ENCODE data around the gene VWA2.

Gene VWA2

DNA sequence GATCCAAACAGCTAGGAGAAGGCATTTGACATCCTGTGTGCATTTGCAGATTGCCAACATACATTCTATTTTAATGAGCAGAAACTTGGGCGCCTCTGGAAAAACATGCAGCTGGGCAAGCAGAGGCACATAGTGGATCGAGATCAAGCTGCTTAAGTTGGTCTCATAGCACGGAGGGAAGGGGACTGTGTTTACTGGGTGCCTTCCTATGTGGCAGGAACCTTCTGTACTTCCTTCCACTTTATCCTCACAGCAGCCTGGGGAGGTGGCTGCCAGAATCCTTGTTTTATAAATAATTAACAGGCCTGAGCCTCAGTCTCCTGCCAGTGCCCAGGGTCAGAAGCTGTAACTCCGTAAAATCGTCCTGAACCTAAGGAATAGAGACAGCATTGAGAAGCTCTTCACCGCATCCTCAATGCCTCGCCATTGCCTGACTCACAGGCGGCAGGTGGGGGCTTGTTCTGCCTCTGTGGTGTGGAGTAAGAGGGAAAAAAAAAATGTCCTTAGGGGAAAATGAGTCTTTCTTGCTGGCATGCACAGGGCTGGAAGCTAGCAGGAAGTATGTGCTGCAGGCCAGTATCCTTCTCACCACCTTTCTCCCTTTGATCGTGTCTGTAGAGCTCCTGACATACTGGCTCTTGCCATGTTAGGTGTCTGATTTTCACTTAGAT is 6.2 kb downstream of the VWA2 start:
- H3K4me3 ChIP-seq (ENCODE audit: low read depth, low read length): no peak overlapping the region
- no peak for DNase-seq (ENCODE audit: low read depth)

DNA sequence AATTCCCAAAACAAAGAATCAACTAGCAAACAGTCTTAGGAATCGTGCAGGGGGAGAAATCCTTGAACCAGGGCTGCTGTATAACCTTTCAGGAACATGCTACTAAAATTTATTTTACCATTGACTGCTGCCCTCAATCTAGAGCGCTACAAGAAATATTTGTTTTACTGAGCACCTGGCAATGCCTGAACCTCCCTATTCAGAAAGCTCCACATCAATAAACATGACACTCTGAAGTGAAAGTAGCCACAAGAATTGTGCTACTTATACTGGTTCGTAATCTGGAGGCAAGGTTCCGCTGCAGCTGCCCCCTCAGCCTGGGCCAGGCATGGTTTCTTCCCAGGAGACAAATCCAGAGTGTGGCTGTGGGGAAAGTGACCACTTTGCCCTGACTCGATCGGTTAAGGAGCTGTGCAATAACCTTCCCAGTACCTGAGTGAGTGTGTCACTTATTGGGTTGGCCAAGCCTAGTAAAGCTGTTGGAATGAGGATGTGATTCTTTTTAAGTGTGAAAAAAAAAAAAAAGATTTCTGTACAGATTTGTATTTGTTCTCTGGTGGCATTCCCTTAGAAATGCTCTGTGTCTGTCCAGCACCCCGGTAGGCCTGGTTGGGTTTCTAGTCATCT is 7.7 kb downstream of the VWA2 start:
- DNase-seq (ENCODE audit: low read depth): no peak
- H3K4me3 ChIP-seq (ENCODE audit: low read depth, low read length): no peak overlapping the region

DNA sequence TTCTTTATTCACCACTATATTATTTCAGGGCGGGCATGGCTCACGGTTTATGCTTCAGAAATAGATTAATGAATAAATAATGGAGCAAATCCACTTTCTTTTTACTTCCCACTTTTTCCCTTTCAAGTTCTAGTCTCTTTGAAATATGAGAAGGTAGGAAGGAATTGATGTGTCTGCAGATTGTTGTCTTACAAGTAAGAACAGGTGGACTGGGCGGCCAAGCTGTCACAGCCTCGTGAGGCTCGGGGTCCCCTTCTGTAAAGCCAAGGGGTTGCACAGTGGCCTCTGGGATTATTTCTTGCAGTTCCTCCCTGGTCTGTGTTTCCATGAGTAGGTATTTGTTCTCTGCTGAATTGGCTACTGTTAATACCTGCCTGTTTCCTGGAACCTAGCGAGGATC is 11.2 kb downstream of the VWA2 start:
- no peak for DNase-seq (ENCODE audit: low read depth)
- H3K4me3 ChIP-seq (ENCODE audit: low read depth, low read length): no peak overlapping the region

DNA sequence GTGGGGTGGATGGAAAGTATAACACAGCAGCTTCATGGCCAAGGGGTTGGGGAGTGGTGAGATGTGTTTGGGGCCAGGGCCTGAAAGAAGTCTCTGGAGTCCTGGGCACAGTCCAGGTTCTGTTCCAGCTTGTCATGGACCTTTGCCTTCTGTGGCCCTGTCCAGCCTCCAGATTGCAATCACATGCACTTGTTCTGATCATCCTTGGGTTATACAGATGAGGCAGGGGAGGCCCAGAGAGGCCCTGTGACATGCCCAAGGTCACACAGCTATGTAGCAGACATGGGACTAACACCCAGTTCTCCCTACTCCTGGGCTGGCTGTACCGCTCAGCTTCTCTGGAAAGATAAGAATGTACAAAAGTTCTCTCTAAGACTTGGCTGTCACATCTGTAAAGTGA is 11.7 kb downstream of the VWA2 start:
- no peak overlapping the region for H3K4me3 ChIP-seq (ENCODE audit: low read depth, low read length)
- no peak for DNase-seq (ENCODE audit: low read depth)

DNA sequence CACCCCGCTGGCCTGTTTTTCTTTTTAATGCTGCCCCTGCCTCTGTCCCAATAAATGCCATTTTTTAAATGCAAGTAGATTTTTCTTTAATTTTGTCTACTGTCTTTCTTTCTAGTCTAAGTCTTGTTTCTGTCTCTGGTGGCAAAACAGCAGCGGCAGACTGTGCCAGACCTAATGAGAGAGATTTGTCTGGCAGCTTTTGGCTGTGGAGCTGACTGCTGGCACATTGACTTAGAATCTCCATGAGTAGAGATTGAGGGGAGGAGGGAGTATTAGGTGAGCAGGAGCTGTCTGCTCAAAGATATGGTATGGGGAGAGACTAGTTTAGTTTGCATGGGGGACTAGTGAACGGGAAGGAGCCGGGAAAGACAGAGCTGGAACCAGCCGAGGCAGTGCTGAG is 13.0 kb downstream of the VWA2 start:
- no peak for DNase-seq (ENCODE audit: low read depth)
- no peak overlapping the region for H3K4me3 ChIP-seq (ENCODE audit: low read depth, low read length)

DNA sequence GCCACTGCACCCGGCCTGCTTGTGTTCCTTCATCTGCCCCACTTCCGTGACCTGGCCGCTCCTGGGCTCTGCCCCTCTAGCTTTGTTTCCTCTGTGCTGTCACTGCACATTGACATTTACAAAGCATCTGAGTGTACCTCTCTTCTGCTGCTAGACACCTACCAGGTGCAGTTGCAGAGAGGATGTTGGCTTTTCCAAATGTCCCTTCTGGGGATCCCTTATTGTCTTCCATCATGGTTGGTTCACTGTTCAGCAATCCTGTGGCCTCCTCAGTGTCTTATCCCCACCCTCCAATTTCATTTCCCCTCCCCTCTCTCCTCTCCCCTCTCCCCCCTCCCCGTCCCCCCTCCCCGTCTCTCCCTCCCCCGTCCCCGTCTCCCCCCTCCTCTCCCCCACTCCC is 13.8 kb downstream of the VWA2 start:
- DNase-seq (ENCODE audit: low read depth): no peak
- no peak overlapping the region for H3K4me3 ChIP-seq (ENCODE audit: low read depth, low read length)

DNA sequence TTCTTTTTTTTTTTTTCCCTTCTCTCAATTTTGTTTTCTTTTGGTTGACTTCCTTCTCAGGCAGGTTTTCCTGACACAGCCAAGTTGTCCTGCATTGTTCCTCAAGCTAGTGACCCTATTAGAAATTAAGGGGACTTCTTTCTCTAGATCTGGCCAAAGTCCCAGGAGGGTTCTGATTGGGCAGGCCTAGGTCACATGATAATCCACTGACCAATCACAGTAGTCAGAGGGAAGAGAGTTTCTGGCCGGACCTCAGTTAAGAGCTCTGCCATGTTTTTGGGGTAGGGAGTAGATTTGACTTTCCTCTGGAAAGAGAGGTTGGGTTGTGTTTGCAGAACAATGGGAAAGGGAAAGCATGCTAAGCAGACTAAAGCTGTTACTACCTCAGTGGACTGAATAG is 16.2 kb downstream of the VWA2 start:
- no peak for DNase-seq (ENCODE audit: low read depth)
- H3K4me3 ChIP-seq (ENCODE audit: low read depth, low read length): no peak overlapping the region

DNA sequence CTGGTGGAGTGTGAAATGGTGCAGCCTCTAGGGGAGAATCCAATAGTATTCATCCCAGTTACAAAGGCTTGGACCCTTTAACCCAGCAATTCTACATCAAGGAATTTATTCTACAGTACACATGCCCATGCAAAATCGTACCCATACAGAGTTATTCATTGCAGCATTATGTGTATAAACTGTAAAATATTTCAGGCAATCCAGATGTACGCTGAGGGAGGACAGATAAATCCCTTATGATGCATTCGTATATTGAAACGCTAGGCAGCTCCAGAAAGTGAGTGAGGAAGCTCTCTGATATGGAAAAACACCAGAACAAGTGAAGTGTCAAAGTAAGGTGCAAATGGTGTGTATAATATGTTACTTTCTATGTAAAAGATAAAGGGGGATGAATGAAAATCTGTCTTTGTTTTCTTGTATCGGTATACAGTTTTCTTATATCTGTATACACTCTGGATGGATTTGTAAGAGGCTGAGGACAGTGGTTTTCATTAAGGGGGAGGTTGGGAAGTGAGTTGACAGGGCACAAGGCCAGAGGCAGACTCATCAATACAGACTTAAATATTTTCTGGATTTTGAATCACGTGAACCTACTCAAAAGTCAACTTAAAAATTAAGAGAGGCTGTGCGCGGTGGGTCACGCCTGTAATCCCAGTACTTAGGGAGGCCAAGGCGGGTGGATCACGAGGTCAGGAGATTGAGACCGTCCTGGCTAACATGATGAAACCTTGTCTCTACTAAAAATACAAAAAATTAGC is 17.1 kb downstream of the VWA2 start:
- DNase-seq (ENCODE audit: low read depth): no peak
- no peak overlapping the region for H3K4me3 ChIP-seq (ENCODE audit: low read depth, low read length)

DNA sequence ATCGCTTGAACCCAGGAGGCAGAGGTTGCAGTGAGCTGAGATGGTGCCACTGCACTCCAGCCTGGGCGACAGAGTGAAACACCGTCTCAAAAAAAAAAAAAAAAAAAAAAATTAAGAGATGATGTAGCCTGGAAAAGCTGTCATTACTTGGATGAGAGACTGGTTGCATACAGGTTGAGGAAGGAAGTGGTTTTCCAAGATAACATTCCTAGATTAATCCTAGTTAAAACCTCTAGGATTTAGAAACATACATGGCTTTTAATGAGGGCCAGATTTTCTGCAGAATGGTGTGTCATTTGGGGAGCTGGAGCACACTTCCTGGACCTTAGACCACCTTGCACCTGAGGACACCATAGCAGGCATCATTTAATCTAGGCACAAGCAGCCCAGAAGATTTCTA is 17.8 kb downstream of the VWA2 start:
- H3K4me3 ChIP-seq (ENCODE audit: low read depth, low read length): no peak overlapping the region
- no peak for DNase-seq (ENCODE audit: low read depth)

DNA sequence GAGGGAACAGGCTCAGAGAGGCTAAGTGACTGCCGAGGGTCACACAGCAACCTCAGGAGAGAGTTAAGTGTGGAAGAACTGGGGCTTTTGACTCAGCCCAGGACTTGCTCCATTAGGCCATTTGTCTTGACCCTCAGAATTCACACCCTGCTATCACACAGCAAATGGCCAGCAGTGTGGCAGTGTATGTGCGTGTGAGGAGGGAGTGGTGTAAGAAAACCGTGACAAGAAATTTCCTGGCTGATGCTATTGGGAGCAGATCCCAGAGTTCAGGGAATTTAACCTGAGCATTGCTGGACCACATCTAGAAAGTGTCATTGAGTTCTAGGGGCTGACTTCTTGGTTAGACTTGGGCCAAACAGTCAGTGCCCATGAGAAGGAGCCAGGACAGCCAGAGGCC is 18.4 kb downstream of the VWA2 start:
- H3K4me3 ChIP-seq (ENCODE audit: low read depth, low read length): no peak overlapping the region
- DNase-seq (ENCODE audit: low read depth): no peak

DNA sequence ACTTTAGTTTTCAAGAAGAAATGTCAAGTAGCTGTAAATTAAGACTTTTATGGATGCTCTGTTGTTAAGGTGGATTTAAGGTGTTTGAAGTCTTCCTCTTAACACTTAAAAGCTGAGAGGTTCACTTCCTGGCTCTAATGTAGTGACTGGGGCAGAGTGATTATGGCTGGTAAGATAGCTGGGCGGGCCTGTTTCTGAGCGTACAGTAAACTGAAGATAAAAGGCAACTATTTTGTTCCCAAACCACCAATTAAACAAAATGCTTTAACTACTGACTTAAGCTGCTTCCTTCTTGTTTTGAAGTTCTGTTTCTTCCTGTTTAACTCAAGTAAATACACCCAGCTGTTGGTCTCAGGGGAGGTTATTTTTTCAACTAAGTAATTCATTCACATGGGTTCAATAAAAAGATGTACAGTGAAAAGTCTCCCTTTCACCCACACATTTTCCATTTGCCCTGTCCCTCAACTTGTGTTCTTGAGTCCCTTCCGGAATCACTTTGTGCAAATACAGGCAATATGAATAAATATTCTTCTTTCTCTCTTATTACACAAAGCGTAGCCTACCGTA is 19.3 kb downstream of the VWA2 start:
- no peak for DNase-seq (ENCODE audit: low read depth)
- H3K4me3 ChIP-seq (ENCODE audit: low read depth, low read length): no peak overlapping the region

DNA sequence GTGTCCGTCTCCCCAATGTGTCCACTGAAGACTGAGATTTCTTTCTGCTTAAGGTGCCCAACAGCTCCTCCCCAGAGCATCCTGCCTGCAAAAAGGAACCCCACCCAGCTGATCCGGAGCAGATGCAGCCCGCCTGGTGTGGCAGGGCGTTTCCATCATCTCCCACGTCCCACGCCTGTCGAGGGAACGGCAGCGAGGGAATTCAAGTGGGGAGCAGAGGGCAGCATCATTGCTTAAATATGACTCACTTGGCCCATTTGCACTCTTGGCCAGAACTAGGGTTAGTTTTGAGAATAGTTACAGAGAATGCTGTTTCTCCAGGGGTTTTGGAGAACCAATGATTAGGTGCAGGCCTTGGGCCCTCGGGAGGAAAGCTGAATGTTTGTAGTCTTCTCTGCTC is 20.8 kb downstream of the VWA2 start:
- H3K4me3 ChIP-seq (ENCODE audit: low read depth, low read length): no peak overlapping the region
- no peak for DNase-seq (ENCODE audit: low read depth)

DNA sequence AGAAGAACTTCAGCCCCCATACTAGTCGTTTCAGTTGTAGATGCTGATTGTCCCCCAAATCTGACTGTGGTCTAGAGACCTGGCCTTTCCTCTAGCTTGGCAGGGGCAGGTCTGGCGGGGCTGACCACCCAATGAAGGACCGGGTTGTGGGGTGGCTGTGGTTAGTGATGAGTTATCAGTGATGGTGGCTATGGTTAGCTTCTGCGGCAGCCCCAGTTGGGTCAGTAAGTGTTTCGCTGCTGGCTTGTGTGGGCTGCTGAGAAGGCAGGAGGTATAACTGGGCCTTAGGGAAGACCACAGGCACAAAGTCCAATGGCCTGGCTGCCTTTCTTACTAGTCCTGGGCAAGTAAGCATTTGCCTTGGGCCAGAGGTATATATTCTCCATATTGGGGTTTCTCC is 21.3 kb downstream of the VWA2 start:
- no peak for DNase-seq (ENCODE audit: low read depth)
- no peak overlapping the region for H3K4me3 ChIP-seq (ENCODE audit: low read depth, low read length)

DNA sequence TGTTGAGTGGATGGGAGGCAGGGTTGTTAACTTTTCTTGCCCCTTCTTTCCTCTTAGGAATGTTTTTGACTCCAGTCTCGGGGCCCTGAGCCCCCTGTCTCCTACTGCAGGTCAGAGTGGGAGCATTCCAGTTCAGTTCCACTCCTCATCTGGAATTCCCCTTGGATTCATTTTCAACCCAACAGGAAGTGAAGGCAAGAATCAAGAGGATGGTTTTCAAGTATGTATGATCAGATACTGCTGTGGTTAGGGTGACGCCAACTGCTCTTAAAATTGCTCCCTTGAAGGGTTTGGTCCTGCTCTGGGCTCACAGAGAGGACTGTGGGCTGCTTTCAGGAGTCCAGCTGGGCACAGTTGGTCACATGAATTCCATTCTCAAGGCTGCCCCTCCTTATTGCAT is 22.0 kb downstream of the VWA2 start:
- peak; percentile 5 for DNase-seq (ENCODE audit: low read depth)
- H3K4me3 ChIP-seq (ENCODE audit: low read depth, low read length): no peak overlapping the region

DNA sequence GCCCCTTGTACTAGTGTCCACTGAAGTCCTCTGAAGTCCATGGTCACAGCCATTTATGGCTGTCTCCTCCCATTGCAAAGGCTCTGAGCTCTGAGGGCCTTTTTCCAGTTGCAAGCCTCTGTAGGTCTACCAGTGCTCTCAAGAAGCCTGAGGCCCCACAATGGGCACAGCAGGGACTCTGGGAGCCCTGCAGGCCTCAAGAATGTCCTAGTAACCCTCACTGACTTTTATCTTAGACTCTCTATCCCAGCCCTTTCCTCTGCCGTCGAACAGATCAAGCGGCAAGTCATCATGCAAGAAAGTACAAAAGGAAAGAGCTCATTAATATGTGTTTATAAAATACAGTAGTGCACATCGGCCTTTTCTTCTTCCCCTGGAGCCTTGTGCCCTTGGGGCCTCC is 23.4 kb downstream of the VWA2 start:
- no peak overlapping the region for H3K4me3 ChIP-seq (ENCODE audit: low read depth, low read length)
- no peak for DNase-seq (ENCODE audit: low read depth)

DNA sequence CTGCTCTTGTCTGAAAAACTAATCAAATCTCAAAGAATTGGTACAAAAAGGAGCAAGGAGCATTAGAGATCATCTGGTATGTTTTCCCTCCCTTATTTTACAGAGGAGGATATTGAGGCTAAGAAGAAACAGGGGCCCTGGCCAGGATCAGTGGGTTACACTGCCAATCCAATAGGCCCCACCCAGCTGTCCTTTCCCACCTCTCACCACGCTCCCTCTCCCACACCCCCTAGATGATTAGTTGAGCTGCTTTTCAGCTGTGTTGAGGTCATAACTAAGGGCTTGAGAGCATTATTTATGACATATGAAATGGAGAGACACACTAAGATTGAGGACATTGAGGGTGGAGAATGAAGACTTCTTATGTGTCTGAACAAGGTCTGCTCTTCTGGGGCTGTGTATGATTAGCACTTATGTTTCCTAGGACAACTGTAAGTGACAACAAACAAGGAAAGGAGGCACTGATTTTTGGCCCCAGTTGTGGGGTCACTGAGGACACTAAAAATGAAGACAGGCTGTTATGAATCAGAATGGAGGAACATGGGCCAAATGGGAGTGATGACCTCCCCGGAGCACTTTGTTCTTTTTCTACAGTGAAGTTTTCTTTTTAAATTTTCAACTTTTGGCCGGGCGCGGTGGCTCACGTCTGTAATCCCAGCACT is 26.5 kb downstream of the VWA2 start:
- no peak overlapping the region for H3K4me3 ChIP-seq (ENCODE audit: low read depth, low read length)
- no peak for DNase-seq (ENCODE audit: low read depth)

DNA sequence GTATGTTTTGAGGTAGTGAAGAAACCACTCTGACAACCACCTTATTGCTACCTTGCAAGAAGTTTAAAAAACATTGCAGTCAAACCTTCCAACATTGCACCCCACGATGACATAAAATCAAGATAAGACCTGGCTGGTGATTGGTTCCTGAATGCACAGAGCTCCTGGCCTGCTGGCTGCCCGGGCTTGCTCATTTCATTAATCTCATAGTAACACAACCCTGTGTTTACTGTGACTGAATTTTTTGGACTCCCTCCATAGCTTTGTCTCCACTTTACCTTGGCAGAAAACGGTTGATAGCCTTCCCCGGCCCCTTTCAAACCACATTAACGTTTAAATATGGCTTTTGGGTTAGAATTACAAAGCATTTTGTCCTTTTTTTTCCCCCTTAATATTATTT is 27.5 kb downstream of the VWA2 start:
- DNase-seq (ENCODE audit: low read depth): no peak
- no peak overlapping the region for H3K4me3 ChIP-seq (ENCODE audit: low read depth, low read length)

DNA sequence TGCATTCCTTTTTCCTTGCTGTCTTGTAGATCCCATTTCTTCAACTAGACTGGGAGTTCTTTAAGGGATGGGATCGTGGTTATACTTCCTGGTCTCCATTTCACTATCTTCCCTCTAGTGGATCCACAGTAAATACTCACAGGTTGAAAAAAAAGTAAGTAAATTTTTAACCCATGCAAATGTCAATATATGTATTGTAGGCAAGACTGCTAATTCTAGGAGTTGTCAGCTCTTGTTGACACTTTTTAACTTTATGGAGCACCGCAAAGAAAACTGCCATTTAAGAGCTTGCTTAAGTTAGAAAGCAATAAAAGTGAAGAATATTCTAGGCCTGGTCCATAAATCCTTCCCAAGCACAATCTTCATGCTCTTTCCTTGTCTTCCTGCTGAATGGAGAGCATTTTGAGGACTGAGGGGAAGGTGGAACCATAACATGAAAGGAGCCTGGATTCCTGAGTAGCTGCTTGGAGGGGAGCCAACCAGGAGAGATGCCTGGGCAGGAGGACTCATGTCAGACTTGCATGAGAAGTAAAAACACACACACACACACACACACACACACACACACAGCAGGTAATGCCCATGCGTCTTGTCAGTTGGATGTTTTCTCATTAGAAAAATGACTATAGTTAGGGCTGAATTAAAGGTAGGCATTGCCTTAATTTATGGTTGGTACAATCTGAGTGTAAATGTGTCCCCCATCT is 32.2 kb downstream of the VWA2 start:
- no peak overlapping the region for H3K4me3 ChIP-seq (ENCODE audit: low read depth, low read length)
- DNase-seq (ENCODE audit: low read depth): no peak

DNA sequence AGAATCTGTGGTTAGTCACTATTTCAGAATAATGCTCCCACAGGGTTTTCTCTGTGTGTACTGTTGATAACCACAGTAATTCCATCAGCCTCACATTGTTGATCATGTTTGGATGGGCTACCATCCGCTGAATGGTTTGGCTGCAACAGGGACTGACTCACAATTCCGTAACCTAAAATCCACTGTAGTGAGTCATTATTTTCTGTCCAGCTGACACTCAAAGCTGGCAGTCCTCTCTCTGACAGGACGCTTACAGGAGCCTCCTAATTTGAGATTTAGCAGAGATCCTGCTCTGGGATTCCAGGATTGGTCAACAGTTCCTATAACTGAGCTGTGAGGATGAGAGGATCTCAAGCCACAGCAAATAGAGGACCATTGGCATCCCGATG is 32.7 kb downstream of the VWA2 start:
- peak; percentile 80 for DNase-seq (ENCODE audit: low read depth)
- no peak overlapping the region for H3K4me3 ChIP-seq (ENCODE audit: low read depth, low read length)

DNA sequence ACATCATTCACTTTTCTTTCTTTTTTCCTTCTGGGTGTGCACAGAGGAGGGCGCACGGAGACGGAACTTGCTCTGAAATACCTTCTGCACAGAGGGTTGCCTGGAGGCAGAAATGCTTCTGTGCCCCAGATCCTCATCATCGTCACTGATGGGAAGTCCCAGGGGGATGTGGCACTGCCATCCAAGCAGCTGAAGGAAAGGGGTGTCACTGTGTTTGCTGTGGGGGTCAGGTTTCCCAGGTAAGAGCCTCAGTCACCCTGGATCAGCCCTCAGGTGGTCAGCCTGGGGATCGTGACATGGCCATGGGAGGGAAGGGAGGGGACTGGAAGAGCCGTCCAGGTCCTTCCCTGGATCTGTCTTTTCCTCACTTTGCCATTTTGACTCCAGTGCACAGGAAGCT is 33.6 kb downstream of the VWA2 start:
- H3K4me3 ChIP-seq (ENCODE audit: low read depth, low read length): no peak overlapping the region
- DNase-seq (ENCODE audit: low read depth): no peak
